HG02678 (cell line): ENCODE results near the gene DLX4.

Experiments used
- ATAC-seq: cut with Tn5 transposase; IDR thresholded peaks from one replicate; pipeline ENCODE4 v1.9.1; 2021; ENCODE audit warnings: mild to moderate bottlenecking, moderate library complexity; ENCODE audit not compliant: unreplicated experiment

The DLX4 gene, protein sequence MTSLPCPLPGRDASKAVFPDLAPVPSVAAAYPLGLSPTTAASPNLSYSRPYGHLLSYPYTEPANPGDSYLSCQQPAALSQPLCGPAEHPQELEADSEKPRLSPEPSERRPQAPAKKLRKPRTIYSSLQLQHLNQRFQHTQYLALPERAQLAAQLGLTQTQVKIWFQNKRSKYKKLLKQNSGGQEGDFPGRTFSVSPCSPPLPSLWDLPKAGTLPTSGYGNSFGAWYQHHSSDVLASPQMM

DNA sequence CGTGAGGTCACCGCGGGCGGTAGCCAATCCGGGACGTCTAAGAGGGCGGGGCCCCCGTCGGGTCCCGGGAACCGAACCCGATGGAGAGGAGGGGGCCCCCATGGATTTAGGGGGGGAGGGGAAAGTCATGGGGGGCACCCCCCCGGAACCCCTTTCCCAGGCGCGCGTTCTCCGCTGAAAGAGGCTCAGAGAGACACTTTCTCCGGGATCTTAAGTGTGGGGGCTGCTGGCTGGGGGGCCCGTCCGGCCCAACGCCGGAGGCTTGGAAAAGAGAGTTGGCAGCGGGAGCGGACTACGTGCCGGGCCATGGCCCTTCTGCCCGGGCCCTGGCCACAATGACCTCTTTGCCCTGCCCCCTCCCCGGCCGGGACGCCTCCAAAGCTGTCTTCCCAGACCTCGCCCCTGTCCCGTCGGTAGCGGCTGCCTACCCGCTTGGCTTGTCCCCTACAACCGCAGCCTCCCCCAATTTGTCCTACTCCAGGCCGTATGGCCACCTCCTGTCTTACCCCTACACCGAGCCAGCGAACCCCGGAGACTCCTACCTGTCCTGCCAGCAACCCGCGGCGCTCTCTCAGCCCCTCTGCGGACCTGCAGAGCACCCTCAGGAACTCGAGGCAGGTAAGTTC is at the start of gene DLX4:
Gene DLX4, plus strand, starts transcription at position 57 of the 626 bp plus-strand sequence. Its CDS starts 279 bp downstream, at position 336.
- ATAC-seq: no peak

DNA sequence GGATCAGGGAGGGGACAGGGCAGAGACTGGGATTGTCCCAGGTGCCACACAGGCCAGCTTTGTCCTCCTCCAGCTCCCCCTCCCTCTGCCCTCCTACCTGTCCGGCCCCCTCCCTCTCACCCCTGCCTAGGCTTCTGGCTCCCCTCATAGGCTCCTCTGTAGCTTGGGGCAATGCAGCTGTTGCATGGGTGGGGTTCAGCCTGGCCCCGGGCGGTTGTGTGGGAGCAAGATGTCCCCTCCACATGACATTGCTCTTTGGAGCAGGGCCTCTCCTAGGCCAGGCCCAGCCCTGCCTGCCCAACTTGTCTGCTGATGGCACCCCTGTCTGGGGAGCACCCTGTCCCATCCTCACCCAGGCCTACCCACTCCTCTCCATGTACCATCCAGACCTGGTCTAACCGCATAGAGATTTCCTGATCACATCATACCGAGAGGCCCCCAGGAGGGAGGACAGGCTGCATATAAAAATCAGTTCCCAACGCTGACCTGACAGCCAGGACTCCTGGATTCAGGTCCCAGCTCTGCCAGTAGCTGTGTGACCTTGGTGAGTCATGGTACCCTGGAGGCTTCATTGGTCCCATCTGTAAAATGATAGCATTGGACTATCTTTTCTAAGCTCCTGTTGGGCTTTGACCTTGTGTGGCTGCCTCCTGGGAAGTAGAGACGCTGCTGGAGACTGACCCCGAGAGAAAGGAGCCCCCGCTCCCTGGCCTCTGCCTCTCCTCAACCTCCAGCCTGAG is 48.8 kb upstream of the DLX4 start:
- no peak for ATAC-seq

DNA sequence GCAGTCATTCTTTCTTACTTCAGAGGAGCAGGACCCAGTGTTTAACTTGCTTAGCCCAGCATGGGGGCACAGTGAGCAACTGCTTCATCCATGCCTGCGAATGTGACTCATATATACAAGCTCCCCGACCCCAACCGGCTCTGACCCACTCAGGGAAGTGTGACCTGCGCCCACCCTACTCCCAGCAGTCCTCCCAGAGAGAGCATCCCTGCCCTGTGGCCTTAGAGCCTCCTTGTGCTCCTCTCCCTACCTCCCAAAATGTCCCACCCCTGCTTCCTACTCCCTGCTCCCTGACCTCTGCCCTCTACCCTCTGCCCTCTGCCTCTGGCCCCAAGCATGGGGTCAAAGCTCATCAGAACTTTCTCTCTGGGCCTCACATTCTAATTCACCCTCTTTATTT is 46.9 kb upstream of the DLX4 start:
- no peak for ATAC-seq

DNA sequence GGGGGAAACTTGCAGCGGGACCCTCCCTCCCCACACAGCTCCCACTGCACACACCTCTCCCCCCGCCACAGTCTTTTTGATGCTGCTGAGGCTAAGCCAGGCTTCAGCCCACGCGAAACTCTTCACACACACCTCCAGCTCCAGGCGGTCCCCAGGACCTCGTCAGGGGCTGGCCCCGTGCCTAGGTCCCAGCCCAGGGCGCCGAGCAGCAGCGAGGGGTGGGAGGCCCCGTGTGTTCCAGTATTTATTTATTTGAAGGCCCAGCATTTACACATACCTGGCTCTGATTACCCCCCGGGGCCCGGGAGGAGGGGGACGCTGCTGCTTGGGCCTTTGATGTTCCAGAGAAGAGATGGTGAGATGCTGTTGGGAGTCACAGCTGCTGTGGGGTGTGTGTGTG is 44.9 kb upstream of the DLX4 start:
- no peak for ATAC-seq

DNA sequence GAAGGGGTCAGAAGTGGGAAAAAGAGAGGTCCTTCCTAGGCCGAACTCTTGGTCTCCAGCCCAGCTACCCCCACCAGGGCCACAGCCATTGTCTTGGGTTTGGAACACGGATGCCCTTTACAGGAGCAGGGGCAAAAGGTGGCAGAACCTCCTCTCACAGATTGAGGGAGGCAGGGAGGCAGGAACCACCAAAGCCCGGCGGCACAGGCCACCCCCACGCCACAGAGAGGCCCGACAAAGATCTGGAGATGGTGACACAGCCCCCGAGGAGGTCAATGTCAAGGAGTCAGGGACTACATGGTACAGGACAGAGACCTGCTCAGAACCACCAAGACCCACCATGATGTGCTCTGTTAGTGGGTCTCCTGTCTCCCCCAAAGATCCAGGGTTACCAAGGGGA is 44.4 kb upstream of the DLX4 start:
- no peak for ATAC-seq

DNA sequence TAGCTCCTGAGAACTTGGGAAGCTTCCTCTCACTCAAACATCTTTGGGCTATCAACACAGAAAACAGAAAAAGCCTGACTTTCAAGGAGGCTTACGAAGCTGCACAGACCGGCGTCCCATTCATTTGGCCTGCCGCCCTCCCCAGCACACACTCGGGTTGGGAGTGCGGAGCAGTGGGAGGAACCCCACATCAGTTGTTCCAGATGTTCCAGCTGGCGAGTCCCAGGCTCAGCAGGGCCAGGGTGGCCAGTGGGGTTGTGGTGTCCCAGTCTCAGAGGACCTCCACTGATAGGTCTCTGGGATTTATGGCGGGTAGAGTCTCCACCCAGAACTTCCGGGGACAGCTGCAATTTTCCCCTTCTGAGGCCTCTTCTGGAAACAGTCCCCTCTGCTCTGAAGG is 43.1 kb upstream of the DLX4 start:
- ATAC-seq: no peak

DNA sequence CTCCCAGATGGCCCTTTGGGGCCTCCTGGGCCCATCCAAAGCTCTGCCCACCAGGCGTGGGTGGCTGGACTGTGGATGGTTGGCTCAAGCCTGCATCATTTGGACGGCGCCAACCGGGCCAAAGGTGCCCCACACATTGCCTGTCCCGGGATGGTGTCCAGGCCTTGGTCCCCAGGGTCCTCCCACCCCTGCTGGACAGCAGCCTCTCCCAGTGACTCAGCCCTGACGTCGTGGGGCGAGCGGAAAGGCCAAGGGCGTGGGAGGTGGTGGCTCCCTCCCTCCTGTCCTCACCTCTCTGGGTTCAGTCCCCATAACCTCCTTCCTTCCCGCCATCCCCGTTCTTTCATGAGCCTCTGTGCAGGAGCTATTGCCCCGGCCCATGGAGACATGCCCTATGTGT is 42.1 kb upstream of the DLX4 start:
- no peak for ATAC-seq

DNA sequence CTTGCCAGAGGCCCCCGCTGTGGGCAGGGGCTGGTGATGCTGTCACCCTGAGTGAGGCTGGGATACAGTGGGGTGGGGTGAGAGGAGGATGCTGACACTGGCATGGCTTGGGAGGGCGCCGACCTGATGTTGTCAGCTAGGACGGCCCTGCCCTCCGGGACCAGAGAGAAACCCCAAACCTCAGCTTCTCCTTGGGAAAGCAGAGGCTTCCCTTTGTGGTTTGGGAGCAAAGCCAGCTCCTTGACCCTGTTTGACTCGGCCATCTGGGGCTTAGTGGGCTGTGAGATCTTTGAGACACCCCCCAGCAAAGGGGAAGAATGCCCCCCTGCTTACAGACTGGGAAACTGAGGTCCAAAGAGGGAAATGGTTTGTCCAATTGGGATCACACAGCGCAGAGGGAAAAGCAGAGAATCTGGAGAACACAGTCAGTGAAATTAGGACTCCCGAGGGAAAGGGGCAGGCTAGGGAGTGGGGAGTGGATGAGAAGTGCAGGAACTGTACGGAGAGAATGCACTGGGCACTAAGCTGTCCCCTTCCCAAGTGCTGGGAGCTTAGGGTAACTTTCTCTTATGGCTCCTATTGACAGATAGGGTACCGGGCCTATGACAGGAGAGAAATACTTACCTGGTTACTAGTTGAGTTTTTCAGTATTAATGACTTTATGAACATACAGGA is 40.7 kb upstream of the DLX4 start:
- no peak for ATAC-seq

DNA sequence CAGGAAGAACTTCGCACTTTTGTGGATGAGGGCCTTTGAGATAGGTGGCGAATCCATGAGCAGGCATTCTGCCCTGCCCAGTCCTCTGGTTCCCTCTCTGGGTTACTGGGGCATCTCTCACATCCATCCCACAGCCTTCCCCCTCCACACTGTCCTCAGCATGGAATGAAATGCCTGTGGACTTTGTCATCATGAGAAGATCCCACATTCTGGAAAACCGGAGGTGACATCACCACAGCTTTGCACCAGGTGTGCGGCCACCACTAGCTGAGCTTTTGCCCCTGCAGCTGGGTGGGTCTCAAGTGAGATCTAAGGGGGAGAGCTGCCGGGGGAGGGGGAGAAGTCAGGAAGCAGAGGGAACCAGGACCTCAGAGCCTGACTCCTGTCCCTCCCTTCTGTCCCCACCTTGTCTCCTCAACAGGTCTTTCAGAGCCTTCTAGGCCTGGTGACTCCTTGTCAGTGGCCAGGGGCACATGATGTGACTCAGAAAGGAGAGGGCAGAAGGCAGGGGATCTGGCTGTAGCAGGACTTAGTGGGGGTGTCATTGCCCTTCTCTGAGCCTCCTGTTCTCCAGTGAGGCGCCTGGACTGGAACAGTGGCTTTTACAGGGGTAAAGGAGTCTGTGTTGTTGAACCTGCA is 40.0 kb upstream of the DLX4 start:
- ATAC-seq: no peak

DNA sequence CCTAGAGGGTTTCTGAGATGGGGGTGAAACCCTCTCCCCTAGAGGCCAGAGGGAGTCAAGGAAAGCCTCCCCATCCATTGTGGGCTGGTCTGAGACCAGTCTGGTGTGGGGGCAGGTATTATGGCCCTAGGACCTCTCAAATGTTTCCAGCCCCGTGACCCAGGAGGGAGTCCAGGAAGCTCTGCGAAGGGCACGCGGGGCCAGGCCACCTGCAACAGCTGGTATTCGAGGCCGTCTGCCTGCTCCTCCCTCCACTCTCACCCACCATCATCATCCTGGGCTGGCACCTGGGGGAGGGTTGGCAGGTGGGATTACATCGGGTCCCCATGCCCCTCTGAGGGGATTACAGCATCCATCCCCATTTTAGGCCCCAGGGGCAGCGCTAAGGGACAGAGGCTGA is 38.1 kb upstream of the DLX4 start:
- no peak for ATAC-seq

DNA sequence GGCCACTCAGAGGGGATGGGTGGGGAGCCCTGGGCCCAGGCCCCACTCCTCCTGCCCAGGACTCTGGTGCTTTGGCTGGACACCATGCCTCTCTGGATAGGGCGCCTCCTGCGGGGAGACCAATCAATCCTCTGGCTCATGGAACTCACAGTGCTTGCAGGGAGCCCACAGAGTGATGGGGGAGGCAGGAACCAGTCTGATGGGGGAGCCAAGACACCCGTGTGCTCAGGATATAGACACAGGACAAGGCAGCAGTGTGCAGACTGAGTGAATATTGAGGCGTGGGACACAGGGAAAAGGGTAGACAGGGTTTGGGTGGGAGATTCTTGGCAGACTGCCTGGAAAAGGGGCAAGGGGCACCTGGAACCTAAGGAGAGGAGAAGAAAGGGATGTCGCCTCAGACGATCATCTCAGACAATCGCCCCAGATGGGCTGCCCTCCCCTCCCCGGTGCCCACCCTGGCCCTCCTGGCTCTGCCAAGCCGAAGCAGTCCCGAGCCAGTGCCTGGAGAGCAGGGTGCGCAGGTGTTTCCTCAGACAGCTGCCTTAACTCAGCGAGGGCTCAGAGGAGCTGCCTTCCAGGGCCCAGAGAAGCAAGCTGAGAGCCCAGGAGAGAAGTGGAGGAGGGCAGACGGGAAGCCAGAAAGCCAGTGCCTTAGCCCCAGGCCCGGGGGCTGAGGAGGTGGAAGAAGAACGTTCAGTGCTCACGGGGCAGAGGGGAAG is 37.4 kb upstream of the DLX4 start:
- no peak for ATAC-seq

DNA sequence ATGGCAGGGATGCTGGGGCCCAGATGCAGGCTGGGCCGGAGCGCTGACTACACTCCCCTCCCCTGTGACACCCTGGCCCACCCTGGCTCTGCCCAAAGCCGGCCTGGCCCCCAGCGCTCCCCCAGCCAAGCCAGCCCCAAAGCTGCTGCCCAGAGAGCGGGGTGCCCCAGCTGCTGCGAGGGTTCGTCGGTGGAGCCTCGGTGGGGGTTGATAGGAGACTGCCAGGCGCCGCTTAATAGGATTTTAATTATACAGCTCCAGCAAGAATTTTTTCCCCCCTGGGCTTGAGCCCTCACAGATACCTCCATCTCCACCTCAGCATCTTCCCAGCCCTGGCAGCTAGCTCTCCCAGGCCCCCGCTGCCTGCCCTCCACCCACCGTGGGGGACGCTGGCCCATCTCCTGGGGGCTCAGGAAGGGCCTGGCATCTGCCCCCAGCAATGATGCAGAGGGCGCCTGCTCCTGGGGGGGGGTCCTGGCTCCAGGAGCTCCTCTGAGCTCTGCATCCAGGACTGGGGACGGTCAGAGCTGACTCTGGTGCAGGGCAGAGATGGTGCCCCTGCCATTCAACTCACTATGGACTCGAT is 36.8 kb upstream of the DLX4 start:
- no peak for ATAC-seq

DNA sequence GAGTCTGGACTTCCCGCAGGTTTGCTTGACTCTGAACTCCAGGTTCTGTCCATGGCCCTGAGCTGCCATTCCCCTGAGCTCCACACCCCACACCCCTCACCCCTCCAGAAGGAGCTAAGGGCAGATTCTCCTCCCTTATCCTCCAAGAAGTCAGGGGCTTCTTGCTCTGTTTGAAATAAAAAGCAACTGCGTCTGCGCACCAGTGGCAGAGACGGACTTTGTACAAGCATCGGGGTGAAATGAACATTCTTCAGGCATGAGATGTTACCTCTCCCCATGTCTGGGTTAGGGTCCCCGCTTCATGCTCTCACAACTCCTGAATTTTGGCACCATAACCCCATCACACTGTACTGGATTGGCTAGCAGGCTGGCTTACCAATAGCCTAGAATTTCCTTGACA is 36.1 kb upstream of the DLX4 start:
- ATAC-seq: no peak

DNA sequence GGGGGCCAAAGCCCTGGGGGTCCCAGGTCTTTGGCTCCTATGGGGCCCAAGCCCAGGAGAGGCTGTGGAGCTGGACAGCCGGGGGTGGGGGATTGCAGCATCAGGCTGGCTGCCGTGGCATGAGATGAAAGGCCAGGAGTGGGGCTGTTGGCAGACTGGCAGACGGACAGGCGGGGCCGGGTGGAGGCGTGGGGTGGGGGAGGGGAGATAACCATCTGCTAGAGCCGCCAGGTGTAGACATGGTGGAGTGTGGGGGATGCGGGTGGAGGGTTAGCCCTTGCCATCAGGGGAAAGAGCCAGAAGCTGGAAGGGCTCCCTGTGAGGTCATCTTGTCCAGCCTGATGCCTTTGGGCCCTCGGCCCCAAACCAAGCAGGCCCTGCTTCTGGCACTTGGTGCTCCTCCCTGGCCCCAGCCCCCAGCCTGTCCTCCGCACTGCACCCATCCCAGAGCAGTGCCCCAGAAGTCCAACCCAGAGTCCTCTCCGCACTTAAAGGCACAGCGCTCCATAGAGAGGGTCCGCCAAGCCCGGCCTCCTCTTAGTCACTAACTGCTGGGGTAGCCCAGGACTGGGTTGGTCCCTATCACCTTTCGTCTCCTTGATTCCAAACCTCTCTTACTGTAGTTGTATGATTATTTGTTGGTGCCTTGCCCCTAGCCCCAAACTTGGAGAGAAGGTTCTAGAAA is 33.3 kb upstream of the DLX4 start:
- ATAC-seq: no peak

DNA sequence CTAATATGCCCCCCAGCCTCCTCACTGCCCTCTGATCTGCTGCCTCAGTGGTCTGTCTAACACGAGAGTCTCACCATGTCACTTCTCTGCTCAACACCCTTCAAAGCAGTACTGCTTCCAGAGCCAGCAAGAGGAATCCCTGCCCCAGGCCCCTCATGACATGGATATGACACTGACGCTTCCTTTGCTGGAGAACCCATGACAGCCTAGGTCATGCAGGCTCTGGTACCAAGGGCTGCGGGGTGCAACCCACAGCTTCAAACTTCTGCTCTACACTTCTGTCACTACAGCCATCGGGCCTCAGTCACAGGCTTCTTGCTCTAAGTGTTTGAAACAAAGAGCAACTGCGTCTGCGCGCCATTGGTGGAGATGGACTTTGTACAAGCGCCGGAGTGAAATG is 32.6 kb upstream of the DLX4 start:
- no peak for ATAC-seq

DNA sequence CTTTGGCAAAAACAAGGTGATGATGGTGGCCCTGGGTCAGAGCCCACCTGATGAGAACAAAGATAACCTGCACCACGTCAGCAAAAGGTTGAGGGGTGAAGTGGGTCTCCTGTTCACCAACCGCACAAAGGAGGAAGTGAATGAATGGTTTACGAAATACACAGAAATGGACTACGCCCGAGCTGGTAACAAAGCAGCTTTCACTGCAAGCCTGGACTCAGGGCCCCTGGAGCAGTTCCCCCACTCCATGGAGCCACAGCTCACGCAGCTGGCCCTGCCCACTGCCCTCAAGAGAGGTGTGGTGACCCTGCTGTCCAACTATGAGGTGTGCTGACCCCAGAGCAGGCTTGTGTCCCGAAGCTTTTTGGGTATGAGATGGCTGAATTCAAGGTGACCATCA is 29.7 kb upstream of the DLX4 start:
- ATAC-seq: no peak

DNA sequence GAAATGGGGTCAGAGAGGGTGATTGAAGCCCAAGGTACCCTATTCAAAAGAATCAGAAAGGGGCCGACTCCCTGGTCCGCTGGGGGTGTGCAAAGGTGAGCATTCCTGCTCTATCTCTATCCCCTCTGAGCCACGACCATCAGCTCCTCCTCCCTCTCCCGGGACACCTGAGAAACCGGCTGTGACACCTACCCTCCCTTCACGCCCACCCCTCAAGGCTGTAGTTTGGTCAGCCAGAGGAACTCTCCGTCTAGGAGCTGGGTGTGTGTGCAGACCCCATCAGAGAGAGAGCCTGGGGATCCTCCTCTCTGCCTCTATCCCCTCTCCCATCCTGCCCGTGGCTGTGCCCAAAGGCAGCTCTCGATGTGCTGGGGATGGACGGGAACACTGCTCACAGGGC is 27.6 kb upstream of the DLX4 start:
- no peak for ATAC-seq

DNA sequence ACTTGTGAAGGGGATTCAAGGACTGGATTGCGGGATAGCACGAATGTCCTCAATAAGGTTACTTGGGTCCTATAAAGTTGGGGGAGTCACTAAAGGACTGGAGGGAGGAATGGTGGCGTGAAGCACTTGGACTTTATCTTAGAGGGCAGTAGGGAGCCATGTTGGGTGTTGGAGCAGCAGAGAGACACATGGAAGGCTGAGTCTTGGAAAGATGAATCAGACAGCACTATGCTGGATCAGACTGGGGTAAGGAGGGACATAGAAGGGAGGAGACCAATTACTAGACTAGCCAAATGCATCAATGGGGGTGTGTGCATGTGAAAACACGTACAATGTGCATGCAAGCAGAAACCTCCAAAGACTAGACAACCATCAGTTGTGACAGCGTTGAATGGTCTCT is 26.0 kb upstream of the DLX4 start:
- no peak for ATAC-seq

DNA sequence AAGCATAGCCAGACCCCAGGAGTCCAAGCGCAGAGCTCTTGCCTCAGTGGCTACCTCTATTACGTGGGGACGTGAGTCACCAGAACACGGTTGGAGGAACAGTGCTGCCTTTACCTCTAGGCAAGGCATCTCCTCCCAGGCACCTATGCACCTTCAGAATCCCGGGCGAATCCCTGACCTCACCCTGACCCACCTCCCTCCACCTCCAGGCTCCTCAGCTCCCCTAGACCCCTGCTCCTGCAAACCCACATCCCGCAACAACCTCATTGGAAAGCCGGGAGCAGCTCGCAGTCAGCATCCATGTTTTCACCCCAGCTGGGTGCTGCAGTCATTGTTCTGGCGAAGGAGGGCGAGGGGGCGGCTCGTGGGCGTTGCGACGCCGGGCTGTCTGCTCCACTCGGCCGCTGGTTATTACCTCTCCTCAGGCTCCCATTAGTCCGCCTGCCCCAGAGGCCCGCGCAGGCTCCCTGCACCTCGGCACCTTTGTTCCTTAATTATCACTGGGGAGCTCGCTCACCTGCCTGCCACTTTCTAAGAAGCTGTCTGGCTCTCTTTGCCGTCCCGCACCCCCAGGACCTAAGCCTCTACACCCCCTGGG is 24.6 kb upstream of the DLX4 start:
- no peak for ATAC-seq
